ENCODE measurements around the gene ARHGAP26. TPM values are rescaled to one million over a fixed set of nuclear protein-coding genes. Genes with fewer than 3 reads are reported as not detected.

ARHGAP26 gene
- total and polyA plus RNA-seq, 2 donors (not counting 1 experiment from before 2014, with no cell fraction given) = 4.1 to 6.8 TPM

DNA sequence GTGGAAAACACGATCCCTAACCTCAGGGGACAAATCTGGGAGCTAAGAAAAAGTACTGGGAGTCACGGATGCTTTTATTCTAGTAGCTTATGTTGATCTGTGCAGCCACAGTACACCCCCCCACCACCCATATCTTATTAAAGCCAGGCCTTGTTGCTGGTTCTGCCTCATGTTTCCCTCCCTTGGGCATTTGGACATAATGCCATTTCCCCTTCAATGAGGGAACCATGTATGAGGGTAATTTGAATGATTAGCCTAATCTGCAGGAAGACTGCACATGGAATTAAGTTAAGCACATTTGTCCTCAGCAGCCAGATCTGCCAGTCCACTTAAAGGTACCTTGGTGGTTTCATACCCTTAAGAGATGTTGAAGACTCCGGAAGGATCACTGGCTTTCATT is 102.0 kb downstream of the ARHGAP26 start:
- no peaks in the 10 kb centered on the region for H3K9me3 ChIP-seq (ENCODE audit: control insufficient read depth, insufficient read depth, low read depth, low read length)
- no peak overlapping the region for H3K27ac ChIP-seq (ENCODE audit: insufficient read depth, low read length)
- no peaks in the 10 kb centered on the region for H3K36me3 ChIP-seq (ENCODE audit: control insufficient read depth, insufficient read depth, low read length)
- H4K20me1 ChIP-seq (ENCODE audit: control insufficient read depth, extremely low read depth, insufficient read depth, low read length) = no peaks in the 10 kb centered on the region
- H3K79me2 ChIP-seq (ENCODE audit: control insufficient read depth, insufficient read depth, low read length) = no peaks in the 10 kb centered on the region
- no peak for DNase-seq (ENCODE audit: low read depth in 2 of 2)
- no peak overlapping the region for H3K9ac ChIP-seq (ENCODE audit: insufficient read depth, low read length)
- no peak overlapping the region for H3K4me3 ChIP-seq (replicated peaks in 1 of 4; ENCODE audit: control extremely low read depth in 1 of 4, insufficient read depth in 1 of 4, low read depth in 3 of 4, low read length in 4 of 4)
- no peak for TF ChIP-seq EZH2 (IDR thresholded peaks at IDR 0.05; ENCODE audit: low read length, missing control alignments)
- TF ChIP-seq, protein P1, sequence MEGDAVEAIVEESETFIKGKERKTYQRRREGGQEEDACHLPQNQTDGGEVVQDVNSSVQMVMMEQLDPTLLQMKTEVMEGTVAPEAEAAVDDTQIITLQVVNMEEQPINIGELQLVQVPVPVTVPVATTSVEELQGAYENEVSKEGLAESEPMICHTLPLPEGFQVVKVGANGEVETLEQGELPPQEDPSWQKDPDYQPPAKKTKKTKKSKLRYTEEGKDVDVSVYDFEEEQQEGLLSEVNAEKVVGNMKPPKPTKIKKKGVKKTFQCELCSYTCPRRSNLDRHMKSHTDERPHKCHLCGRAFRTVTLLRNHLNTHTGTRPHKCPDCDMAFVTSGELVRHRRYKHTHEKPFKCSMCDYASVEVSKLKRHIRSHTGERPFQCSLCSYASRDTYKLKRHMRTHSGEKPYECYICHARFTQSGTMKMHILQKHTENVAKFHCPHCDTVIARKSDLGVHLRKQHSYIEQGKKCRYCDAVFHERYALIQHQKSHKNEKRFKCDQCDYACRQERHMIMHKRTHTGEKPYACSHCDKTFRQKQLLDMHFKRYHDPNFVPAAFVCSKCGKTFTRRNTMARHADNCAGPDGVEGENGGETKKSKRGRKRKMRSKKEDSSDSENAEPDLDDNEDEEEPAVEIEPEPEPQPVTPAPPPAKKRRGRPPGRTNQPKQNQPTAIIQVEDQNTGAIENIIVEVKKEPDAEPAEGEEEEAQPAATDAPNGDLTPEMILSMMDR (conservative IDR thresholded peaks at IDR 0.05 in 1 of 2, IDR thresholded peaks at IDR 0.05 in 1 of 2; ENCODE audit: low read depth in 1 of 2, low read length in 2 of 2) = no peak
- no peaks in the 10 kb centered on the region for H3K27me3 ChIP-seq (ENCODE audit: control insufficient read depth, insufficient read depth, low read length)
- H3K4me2 ChIP-seq (ENCODE audit: extremely low read depth, insufficient read depth, low read length) = no peak overlapping the region
- H3K4me1 ChIP-seq (ENCODE audit: control insufficient read depth, extremely low read depth, insufficient read depth, low read length) = no peaks in the 10 kb centered on the region
- H2AFZ ChIP-seq (ENCODE audit: low read length) = no peak overlapping the region

GRCh38 chr5:142872795-142873194 is 102.6 kb downstream of the ARHGAP26 start:
- no peak overlapping the region for H3K4me2 ChIP-seq (ENCODE audit: extremely low read depth, insufficient read depth, low read length)
- H3K4me3 ChIP-seq (replicated peaks in 1 of 4; ENCODE audit: control extremely low read depth in 1 of 4, insufficient read depth in 1 of 4, low read depth in 3 of 4, low read length in 4 of 4) = no peak overlapping the region
- H3K9me3 ChIP-seq (ENCODE audit: control insufficient read depth, insufficient read depth, low read depth, low read length) = no peaks in the 10 kb centered on the region
- H2AFZ ChIP-seq (ENCODE audit: low read length) = no peak overlapping the region
- no peaks in the 10 kb centered on the region for H3K79me2 ChIP-seq (ENCODE audit: control insufficient read depth, insufficient read depth, low read length)
- H4K20me1 ChIP-seq (ENCODE audit: control insufficient read depth, extremely low read depth, insufficient read depth, low read length) = no peaks in the 10 kb centered on the region
- H3K27me3 ChIP-seq (ENCODE audit: control insufficient read depth, insufficient read depth, low read length) = no peaks in the 10 kb centered on the region
- no peaks in the 10 kb centered on the region for H3K4me1 ChIP-seq (ENCODE audit: control insufficient read depth, extremely low read depth, insufficient read depth, low read length)
- peak in 1 of 2 donors; percentile 65 for DNase-seq (ENCODE audit: low read depth in 2 of 2)
- no peak overlapping the region for H3K27ac ChIP-seq (ENCODE audit: insufficient read depth, low read length)
- H3K9ac ChIP-seq (ENCODE audit: insufficient read depth, low read length) = no peak overlapping the region
- no peaks in the 10 kb centered on the region for H3K36me3 ChIP-seq (ENCODE audit: control insufficient read depth, insufficient read depth, low read length)
- TF ChIP-seq, protein P1 (conservative IDR thresholded peaks at IDR 0.05 in 1 of 2, IDR thresholded peaks at IDR 0.05 in 1 of 2; ENCODE audit: low read depth in 1 of 2, low read length in 2 of 2) = no peak
- no peak for TF ChIP-seq EZH2 (IDR thresholded peaks at IDR 0.05; ENCODE audit: low read length, missing control alignments)

DNA sequence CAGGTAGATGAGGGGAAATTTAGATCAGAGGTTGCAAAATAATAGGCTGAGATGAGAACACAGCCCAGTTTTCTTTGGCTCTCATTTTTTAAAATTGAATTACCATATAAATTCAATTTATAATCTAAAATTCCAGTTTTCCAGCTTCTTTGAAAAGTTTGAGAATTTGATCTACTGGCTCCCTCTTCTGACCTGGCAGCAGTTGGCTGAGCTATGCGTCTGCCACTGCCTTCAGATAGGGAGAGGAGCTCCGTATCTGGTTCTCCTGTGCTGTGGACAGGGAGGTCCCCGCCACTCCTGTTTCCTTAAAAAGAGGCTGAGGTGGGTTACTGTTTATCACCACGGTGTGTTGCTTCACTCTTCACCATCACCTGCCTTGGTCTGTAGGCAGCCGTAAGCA is 103.7 kb downstream of the ARHGAP26 start:
- DNase-seq (ENCODE audit: low read depth in 2 of 2) = no peak
- H3K27ac ChIP-seq (ENCODE audit: insufficient read depth, low read length) = no peak overlapping the region
- no peak overlapping the region for H3K9ac ChIP-seq (ENCODE audit: insufficient read depth, low read length)
- TF ChIP-seq EZH2 (IDR thresholded peaks at IDR 0.05; ENCODE audit: low read length, missing control alignments) = no peak
- TF ChIP-seq, protein P1 (conservative IDR thresholded peaks at IDR 0.05 in 1 of 2, IDR thresholded peaks at IDR 0.05 in 1 of 2; ENCODE audit: low read depth in 1 of 2, low read length in 2 of 2) = peak in 1 of 2 donors; percentile 19
- H3K4me3 ChIP-seq (replicated peaks in 1 of 4; ENCODE audit: control extremely low read depth in 1 of 4, insufficient read depth in 1 of 4, low read depth in 3 of 4, low read length in 4 of 4) = no peak overlapping the region
- no peaks in the 10 kb centered on the region for H3K79me2 ChIP-seq (ENCODE audit: control insufficient read depth, insufficient read depth, low read length)
- H3K36me3 ChIP-seq (ENCODE audit: control insufficient read depth, insufficient read depth, low read length) = no peaks in the 10 kb centered on the region
- no peaks in the 10 kb centered on the region for H4K20me1 ChIP-seq (ENCODE audit: control insufficient read depth, extremely low read depth, insufficient read depth, low read length)
- H3K4me2 ChIP-seq (ENCODE audit: extremely low read depth, insufficient read depth, low read length) = no peak overlapping the region
- no peaks in the 10 kb centered on the region for H3K4me1 ChIP-seq (ENCODE audit: control insufficient read depth, extremely low read depth, insufficient read depth, low read length)
- H3K9me3 ChIP-seq (ENCODE audit: control insufficient read depth, insufficient read depth, low read depth, low read length) = no peaks in the 10 kb centered on the region
- H3K27me3 ChIP-seq (ENCODE audit: control insufficient read depth, insufficient read depth, low read length) = no peaks in the 10 kb centered on the region
- H2AFZ ChIP-seq (ENCODE audit: low read length) = no peak overlapping the region
